GM19351 (cell line): ENCODE data around the gene NUP214.
"Not testable (repeated sequence)": the region's sequence is repeated elsewhere in the genome, so short reads cannot be mapped to it uniquely, and the experiment has no call there.

ENCODE experiments used
- ATAC-seq: cut with Tn5 transposase; IDR thresholded peaks from one replicate; pipeline ENCODE4 v1.9.1; 2021; ENCODE audit warnings: mild to moderate bottlenecking, moderate library complexity; ENCODE audit not compliant: unreplicated experiment

NUP214 gene

DNA sequence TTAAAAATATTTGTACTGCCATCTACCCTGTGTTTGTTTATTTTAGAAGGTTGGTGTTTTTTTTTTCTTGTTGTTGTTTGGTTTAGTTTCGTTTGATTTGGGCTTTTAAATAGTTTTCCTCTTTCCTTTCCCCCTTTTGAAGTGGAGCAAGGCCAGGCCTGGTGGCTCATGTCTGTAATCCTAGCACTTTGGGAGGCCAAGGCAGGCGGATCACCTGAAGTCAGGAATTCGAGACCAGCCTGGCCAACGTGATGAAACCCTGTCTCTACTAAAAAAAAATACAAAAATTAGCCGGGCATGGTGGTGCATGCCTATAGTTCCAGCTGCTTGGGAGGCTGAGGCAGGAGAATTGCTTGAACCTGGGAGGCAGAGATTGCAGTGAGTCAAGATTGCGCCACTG, 65.6 kb downstream of the NUP214 start:
- not testable (repeated sequence) for ATAC-seq

DNA sequence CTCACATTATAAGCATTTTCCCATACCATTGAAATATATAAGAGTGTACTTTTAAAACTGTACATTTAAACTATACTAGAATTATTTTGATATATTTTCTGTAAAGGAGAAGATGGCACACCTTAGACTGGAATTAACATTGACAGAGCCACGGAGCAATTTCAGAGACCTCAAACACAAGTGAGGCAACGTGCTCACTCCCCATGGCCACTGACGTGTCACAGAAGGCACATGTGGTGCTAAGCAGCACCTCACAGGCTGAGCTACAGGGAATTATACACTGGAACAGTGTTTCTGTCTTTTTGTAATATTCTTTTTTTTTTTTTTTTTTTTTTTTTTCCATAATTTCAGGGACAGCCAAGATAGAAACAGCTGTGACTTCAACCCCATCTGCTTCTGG, 66.5 kb downstream of the NUP214 start:
- ATAC-seq, result no peak

DNA sequence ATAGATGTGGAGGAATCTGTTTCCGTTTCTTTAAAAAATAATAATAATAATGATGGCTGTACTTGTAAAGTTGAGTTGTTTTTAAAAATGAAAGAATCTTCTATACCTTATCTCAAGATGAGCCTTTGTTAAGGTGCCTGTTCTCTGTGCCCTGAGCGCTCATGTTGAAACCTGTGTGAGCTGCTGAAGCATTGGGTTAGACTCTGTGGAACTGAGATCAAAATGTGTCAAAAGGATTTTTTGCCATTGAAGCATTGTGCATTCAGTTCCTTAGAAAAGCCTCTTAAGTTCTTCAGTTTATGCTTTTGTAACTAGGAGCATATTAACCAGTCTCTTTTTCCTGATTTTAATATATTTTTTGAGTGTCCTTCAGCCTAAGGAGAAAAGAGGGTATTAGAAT, 67.7 kb downstream of the NUP214 start:
- no peak for ATAC-seq

DNA sequence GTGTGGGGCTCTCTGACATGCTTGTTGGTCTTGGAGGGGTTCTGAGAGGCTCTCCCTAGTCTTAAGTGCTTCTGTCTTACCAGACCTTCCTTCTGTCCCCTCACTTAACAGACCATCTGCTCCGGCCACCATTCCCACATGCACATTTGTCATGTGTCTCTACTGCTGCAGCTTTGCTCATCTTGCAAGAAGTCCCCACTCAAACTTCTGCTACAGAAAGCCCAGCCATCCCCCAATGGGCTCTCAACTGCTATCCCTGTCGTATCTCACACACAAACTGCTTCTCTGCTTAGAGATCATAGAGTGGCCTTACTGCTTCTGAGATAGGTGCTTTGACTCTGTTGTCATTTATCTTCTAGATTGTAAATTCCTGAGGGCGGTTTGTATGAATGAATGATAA, 69.4 kb downstream of the NUP214 start:
- ATAC-seq, result no peak

DNA sequence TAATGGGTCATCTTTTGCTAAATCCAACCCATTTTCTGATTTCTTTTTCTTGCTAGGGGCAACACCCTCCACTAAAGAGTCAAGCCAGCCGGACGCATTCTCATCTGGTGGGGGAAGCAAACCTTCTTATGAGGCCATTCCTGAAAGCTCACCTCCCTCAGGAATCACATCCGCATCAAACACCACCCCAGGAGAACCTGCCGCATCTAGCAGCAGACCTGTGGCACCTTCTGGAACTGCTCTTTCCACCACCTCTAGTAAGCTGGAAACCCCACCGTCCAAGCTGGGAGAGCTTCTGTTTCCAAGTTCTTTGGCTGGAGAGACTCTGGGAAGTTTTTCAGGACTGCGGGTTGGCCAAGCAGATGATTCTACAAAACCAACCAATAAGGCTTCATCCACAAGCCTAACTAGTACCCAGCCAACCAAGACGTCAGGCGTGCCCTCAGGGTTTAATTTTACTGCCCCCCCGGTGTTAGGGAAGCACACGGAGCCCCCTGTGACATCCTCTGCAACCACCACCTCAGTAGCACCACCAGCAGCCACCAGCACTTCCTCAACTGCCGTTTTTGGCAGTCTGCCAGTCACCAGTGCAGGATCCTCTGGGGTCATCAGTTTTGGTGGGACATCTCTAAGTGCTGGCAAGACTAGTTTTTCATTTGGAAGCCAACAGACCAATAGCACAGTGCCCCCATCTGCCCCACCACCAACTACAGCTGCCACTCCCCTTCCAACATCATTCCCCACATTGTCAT, 72.0 kb downstream of the NUP214 start:
- ATAC-seq, result no peak

DNA sequence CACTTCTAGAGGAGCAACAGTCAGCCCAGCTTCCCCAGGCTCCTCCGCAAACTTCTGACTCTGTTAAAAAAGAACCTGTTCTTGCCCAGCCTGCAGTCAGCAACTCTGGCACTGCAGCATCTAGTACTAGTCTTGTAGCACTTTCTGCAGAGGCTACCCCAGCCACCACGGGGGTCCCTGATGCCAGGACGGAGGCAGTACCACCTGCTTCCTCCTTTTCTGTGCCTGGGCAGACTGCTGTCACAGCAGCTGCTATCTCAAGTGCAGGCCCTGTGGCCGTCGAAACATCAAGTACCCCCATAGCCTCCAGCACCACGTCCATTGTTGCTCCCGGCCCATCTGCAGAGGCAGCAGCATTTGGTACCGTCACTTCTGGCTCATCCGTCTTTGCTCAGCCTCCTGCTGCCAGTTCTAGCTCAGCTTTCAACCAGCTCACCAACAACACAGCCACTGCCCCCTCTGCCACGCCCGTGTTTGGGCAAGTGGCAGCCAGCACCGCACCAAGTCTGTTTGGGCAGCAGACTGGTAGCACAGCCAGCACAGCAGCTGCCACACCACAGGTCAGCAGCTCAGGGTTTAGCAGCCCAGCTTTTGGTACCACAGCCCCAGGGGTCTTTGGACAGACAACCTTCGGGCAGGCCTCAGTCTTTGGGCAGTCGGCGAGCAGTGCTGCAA, 72.8 kb downstream of the NUP214 start:
- ATAC-seq, result no peak

DNA sequence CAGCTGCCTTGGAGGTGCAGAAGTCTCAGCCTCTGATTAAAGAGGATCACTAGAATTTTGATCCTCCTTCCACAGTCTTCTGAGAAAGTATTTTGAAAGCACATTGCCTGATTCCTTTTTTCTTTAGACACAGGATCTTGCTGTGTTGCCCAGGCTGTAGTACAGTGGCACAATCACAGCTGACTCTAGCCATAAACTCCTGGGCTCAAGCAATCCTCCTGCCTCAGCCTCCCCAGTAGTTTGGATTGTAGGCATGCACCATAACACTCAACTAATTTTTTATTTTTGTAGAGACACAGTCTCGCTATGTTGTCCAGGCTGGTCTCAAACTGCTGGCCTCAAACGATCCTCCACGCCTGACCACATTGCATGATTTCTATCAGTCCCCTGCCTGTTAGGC, 76.5 kb downstream of the NUP214 start:
- ATAC-seq, result no peak

DNA sequence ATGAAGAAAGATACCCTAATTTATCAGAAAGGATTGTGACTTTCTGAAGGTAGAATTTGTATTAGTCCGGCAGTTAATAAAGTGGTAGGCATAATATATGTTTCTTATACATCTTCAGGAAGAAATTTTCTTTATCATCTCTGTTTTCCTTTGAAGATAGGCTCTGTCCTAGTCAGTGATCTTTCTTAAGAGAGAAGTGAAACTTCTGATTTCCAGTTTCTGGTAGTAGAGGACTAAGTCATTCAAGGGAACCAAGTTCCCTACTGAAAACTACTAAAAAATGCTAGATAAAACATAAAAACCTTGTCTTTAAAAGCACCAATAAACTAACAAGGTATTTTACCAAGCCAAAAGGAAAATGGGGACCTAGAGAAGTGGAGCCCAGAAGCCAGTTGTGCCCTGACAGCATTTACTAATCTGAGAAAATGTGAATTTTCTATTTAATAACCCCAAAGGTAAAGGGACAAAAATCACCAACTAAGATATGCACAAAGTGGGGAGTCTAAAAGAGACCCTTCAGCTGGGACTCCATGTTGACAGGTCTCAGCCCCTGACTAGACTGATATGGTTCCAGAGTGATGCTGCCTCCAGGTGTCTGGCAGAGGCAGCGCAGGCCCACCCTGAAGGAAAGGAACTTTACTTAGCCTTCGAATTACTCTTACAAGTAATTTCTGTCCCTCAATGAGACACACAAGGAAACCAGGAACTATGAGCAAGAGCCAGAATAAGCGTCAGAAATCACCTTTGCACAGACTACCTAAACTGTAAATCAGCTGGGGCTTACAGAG, 78.2 kb downstream of the NUP214 start:
- ATAC-seq, result no peak

DNA sequence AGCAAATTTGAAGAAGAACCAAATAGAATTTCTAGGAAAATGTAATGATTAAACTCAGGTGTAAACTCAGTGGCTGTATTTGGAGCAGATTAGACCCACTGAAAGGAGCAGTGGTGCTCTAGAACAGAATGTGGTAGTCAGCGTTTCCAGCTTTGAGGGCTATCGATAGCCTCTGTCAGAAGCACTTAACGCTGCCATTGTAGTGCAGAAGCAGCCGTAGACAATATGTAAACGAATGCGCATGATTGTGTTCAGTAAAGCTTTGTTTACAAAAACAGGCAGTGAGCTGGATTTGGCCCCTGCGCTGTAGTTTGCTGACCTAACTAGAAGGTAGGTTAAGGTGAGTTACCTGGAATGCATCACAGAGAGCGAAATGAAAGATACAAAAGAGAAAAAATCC, 78.9 kb downstream of the NUP214 start:
- no peak for ATAC-seq

DNA sequence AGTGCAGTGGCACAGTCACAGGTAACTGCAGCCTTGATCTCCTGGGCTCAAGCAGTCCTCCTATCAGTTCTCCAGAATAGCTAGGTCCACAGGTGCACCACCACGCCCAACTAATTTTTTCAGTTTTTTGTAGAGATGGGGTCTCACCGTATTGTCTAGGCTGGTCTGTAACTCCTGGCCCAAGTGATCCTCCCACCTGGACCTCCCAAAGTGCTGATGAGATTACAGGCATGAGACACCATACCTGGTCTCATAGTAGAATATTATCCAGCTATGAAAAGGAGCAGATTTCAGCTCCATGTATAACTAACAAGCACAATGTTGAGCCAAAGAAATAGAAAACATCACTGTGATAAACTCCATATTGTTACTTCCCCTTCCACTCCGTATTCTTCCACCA, 81.1 kb downstream of the NUP214 start:
- ATAC-seq, result no peak

DNA sequence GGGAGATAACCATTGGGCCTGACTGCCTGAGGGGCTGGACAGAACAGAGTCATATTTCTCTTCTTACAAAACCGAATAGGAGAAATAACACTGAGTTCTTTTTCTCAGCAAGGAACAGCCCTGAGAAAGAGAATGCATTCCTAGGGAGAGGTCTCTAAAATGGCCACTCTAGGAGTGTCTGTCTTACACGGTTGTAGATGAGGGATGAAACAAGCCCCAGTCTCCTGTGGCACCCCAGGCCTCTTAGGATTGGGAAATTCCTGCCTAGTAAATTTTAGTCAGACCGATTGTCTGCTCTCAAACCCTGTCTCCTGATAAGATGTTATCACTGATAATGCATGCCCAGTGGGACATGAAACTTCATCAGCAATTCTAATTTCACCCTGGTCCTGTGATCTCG, 86.5 kb downstream of the NUP214 start:
- not testable (repeated sequence) for ATAC-seq

DNA sequence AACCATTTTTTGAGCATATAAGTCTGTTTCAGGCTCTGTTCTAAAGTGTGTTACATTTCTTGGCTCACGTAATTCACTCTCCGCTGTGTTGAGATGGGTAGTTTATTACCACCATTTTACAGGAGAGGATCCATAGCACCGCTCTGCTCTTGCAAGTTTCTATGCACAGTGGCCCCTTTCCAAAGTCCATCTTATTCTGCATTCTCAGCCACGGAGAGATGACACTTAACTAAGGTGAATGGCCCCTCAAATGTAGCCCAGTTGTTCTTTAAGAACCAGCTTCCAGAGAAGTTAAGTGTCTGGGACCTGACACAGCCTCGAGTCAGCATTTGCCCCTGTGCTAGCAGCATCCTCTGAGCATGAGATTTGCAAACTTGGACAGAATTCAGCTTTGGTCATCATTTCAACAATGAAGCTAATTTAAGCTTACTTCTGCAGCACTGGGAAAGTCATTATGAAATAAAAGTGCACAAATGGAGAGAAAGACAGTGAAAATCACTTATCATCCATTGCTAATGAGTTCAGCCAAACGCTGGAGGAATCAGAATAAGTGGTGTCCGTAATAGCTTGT, 89.0 kb downstream of the NUP214 start:
- no peak for ATAC-seq

DNA sequence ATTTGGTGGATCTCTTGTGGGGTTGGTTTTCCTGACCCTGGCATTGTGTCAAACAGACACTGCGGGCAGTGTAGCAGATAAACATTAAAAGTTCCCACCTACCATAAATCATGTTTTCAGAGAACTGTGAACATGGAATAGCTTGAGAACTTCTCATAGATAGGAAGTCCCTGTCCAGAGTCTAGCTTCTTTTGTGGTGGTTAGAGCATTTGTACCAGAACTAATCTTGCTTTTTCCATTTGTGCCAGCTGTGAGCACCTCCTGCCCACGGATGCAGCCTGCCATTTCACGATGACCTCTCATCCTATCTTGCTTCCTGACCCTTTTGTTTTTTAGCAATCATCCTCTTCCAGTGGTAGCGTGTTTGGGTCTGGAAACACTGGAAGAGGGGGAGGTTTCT, 89.5 kb downstream of the NUP214 start:
- no peak for ATAC-seq

DNA sequence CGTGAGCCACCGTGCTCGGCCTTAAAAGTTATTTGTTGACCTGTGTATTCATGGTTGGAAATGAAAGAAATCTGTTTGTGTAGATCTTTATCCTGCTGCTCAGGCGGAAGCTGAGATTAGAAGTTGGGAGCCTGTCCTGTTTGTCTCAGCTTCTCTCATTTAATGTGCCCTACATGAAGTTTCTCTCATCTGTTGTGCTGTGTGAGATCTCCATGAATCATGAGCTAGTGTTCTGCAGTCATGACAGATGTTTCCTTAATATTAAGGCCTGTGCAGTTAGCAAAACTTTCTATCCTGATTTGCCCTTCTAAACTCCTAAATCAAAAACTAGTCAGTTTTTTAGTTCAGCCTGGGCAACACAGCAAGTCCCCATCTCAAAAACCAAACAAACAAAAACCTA, 91.4 kb downstream of the NUP214 start:
- no peak for ATAC-seq

DNA sequence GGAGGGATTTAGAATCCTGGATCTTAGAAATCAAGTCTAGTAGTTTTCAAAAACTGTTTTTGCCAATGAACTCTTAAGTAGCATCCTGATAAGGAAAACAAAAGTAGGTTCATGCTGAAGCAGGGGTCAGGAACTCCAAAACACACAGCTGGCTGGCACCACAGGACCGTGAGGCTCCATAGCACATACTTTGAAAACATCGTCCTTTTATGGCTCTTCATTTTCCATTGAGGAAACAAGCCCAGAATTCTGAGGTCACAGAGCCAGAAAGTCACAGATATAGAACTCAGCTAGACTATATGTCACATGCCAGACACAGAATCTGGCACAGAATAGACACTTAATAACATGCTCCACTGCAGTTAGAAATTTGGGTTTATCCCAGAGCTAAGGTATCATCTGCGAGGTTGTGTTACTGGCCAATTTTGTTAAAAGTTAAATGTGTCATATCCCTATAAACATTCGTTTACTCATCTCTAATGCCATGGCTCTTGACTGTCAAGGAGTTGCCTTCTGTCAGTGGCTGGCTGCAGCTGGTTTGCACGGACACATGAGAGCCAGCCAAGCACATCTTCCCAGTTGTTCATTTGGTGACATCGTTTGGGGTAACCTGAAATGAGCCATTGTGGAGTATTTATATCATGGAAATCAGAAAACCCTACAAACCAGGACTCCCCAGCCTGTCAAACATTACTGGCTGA, 92.1 kb downstream of the NUP214 start:
- ATAC-seq, result no peak

DNA sequence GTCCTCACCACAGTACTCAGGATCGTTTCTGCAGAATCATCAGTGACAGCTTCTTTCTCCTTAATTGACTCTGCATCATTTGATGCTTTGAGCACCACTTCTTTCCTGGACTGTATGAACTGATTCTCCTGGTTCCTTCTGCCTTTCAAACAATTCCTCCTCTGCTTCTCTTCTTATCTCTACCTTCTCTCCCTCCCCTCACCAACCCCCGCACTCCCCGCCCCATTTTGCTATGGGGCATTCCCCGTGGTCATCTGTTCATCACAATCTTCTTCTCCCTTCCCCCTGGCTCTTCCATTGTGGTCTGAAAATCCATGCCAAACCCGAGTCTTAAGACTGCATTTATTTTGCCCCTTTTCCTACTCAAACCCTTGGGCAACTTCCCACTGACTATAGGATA, 93.0 kb downstream of the NUP214 start:
- ATAC-seq, result no peak

DNA sequence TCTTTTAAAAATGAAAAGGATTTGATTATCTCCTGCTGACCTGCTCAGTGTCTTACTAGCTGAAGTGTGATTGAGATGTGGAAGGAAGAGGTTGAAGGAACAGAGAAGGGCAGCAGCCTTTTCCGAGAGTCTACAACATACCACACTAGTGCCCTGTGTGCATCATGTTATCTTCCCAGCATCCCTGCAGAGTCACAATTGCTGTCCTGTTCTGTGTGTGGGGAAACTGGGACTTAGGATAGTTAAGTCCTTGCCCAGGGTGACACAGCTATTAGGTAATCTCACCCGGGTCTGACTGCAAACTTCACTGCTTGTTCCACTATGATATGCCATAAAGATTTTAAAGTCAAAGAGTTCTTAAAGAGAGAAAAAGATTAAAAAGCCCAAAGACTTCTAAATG, 95.1 kb downstream of the NUP214 start:
- ATAC-seq, result no peak

DNA sequence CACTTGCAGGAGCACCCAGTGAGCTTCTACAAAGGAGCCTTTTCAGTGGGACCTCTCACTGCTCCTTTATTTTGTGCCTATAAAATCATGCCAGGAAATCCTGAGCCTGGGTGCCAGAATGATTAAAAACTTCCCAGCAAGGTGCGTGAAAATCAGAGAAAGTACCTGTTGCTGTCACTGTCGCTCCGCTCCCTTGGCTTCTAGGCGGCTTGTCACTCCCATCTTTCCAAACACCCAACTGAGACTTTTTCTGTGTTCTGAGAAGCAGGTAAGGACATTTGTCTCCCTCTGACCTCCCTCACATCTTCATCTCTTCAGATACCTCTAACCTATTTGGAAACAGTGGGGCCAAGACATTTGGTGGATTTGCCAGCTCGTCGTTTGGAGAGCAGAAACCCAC, 97.1 kb downstream of the NUP214 start:
- no peak for ATAC-seq

DNA sequence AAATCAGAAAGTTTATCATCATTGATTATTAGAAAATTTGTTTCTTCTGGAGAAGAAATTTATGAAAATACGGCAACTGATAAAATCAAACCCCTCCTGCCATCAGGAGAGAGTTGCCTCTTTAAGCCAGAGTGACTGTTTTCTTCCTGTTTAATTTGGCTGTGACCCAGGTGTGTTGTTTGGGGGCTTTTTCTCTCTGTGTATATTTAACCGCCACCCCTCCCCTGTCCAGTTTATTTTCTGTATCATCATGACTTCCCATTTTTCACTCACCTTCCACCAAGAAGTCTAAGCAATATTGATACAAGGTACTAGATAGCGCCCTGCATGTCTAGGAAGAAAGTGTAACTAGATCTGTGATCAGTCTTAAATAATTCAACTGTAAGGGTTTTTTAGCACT, 100.8 kb downstream of the NUP214 start:
- no peak for ATAC-seq

DNA sequence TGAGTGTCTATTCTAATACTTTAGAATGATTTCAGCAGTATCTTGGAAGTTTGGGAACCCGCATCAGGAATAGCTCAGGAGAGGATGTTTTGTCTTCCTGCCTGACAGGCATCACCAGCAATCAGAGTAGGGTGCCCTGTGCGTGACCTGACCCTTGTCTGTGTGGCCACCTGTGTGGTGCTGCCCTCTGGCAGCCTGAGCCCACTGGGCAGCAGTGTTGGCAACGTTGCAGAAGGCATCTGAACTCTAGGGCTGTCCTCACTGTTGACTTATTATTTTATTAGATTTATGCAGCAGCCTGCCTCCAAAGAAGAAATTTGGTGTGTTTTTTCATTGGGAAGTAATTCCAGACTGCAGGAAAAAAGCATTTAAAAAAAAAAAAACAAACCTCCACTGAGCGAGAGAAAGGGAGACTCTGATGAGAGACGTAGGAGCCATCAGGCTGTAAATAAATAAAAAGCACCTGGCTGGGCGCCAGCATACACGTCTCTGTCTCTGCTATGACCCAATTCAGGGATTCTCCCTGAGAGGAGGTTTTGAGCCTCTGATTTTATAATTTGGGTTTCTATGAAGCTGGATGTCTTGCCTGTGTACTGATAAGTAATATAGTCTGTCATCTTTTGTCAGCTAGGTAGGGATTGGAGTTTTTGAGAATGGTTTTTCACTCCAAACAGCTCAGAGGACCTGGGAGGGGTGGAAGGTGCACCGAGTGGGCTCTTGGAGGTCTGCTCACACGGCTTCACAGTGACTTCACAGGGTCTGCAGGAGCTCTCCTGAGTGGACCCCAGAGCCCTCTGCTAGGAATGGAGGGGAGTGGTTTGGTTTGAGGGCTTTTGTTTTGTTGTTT, 101.9 kb downstream of the NUP214 start:
- ATAC-seq, result no peak
